Natural killer cell (primary cell): ENCODE data around the gene CYGB. TPM values are rescaled to one million over a fixed set of nuclear protein-coding genes. Genes with fewer than 3 reads are reported as not detected.

Source experiments
- ATAC-seq, 3 donors: fragments of 150-1000 bp in 2 of 3; fragments of 200-7000 bp in 1 of 3; cut with Tn5 transposase; 1 replicate in 1 of 3; 2 replicates in 2 of 3; pipeline ENCODE4 v1.10.0; 2021; ENCODE audit warnings: mild to moderate bottlenecking in 2 of 3, moderate library complexity in 2 of 3
- DNase-seq, 2 donors: peaks; one replicate each; pipeline versions ENCODE4 v3.0.0 to v3.0.0-alpha.2; 2013 to 2021; ENCODE audit warnings: mixed read lengths in 1 of 2
- H3K27ac ChIP-seq: one replicate; pipeline ENCODE4 v1.5.1; 2013; ENCODE audit warnings: mild to moderate bottlenecking, low read length
- H3K27me3 ChIP-seq: one replicate; pipeline ENCODE4 v1.6.1; 2013; ENCODE audit warnings: low read length; ENCODE audit not compliant: control insufficient read depth, insufficient read depth
- H3K36me3 ChIP-seq: one replicate; pipeline ENCODE4 v1.6.1; 2013; ENCODE audit warnings: low read length; ENCODE audit not compliant: control insufficient read depth, insufficient read depth
- H3K4me1 ChIP-seq: one replicate; pipeline ENCODE4 v1.6.1; 2013; ENCODE audit warnings: low read length; ENCODE audit not compliant: control insufficient read depth, insufficient read depth
- H3K4me3 ChIP-seq: one replicate; pipeline ENCODE4 v1.5.1; 2013; ENCODE audit warnings: low read length
- H3K9me3 ChIP-seq: one replicate; pipeline ENCODE4 v1.6.1; 2013; ENCODE audit warnings: low read length; ENCODE audit not compliant: control insufficient read depth, insufficient read depth
- H3K27ac Mint-ChIP-seq, 2 donors: one replicate each; pipeline ENCODE4 v1.8.0; 2022; ENCODE audit warnings: mild to moderate bottlenecking in 2 of 2, mixed read lengths in 2 of 2, moderate library complexity in 1 of 2
- H3K27me3 Mint-ChIP-seq, 2 donors: one replicate each; pipeline ENCODE4 v1.8.0; 2022; ENCODE audit warnings: low read depth in 2 of 2, mixed read lengths in 2 of 2
- H3K36me3 Mint-ChIP-seq: one replicate; pipeline ENCODE4 v1.8.0; 2022; ENCODE audit warnings: mixed read lengths
- H3K4me1 Mint-ChIP-seq, 2 donors: one replicate each; pipeline ENCODE4 v1.8.0; 2022; ENCODE audit warnings: mixed read lengths in 2 of 2
- H3K4me3 Mint-ChIP-seq: one replicate; pipeline ENCODE4 v1.8.0; 2022; ENCODE audit warnings: mild to moderate bottlenecking, moderate library complexity, mixed read lengths
- H3K9me3 Mint-ChIP-seq, 2 donors: one replicate each; pipeline ENCODE4 v1.8.0; 2022; ENCODE audit warnings: mixed read lengths in 2 of 2
- CTCF ChIP-seq: fragments of 200-600 bp; IDR thresholded peaks from one replicate; pipeline ENCODE4 v1.8.0; 2022; ENCODE audit warnings: antibody characterized with exemption
- WGBS: methylation state at CpG from one replicate; pipeline ENCODE4 v1.1.7; 2013; ENCODE audit warnings: missing lambda C conversion rate; ENCODE audit not compliant: insufficient coverage; 5-methylcytosine and 5-hydroxymethylcytosine counted together
- intact Hi-C: fragments of 100-400 bp; cut with micrococcal nuclease; formaldehyde crosslinking; loops from one replicate; pipeline ENCODE4 v1.14.2; 2022
- total RNA-seq, 4 donors: library from RNA; stranded (reverse); fragments of 120-200 nt in 1 of 4; gene quantifications; one replicate each; pipeline versions ENCODE4 v1.2.3 to v1.2.4, GENCODE V29; 2013 to 2022

Gene CYGB
- total RNA-seq, 3 donors from 2014 or later (not counting 1 experiment from before 2014, with no cell fraction given) = 0.12 to 0.33 (median 0.16) TPM

GRCh38 chr17:76543482-76543825 lies 5.9 kb upstream of the CYGB start:
- DNase-seq = no peak
- Mint-ChIP-seq H3K4me3 (no peak overlapping the region), H3K4me1 (peaks cover 0 to 21% of the 10 kb centered on the region in 2 donors), H3K36me3 (no peaks in the 10 kb centered on the region), H3K27me3 (peaks cover 11 to 13% of the 10 kb centered on the region in 2 donors), H3K27ac (no peak overlapping the region), H3K9me3 (no peaks in the 10 kb centered on the region)
- Histone ChIP-seq H3K9me3 (no peaks in the 10 kb centered on the region), H3K27ac (no peak overlapping the region), H3K36me3 (no peaks in the 10 kb centered on the region), H3K27me3 (peaks cover 12% of the 10 kb centered on the region), H3K4me1 (peaks cover 50% of the 10 kb centered on the region), H3K4me3 (no peak overlapping the region)
- no peak for TF ChIP-seq CTCF
- ATAC-seq = peak in 2 of 3 donors; percentile 13 to 52
- WGBS = 41% methylated on average over 6 of the region's 6 CpGs
- intact Hi-C loops = no loop called here

GRCh38 chr17:76542984-76543383 lies 5.5 kb upstream of the CYGB start:
- Histone ChIP-seq H3K4me1 (peaks cover 52% of the 10 kb centered on the region), H3K27me3 (peaks cover 15% of the 10 kb centered on the region), H3K4me3 (no peak overlapping the region), H3K9me3 (no peaks in the 10 kb centered on the region), H3K36me3 (no peaks in the 10 kb centered on the region), H3K27ac (no peak overlapping the region)
- peaks cover 11 to 13% of the 10 kb centered on the region in 2 donors for H3K27me3 Mint-ChIP-seq
- no peaks in the 10 kb centered on the region for H3K9me3 Mint-ChIP-seq
- H3K36me3 Mint-ChIP-seq = no peaks in the 10 kb centered on the region
- DNase-seq = no peak
- H3K4me1 Mint-ChIP-seq = peaks cover 0 to 21% of the 10 kb centered on the region in 2 donors
- no peak for TF ChIP-seq CTCF
- intact Hi-C loops = no loop called here
- WGBS = 78% methylated on average over 8 of the region's 8 CpGs
- no peak overlapping the region for H3K27ac Mint-ChIP-seq
- no peak for ATAC-seq
- H3K4me3 Mint-ChIP-seq = no peak overlapping the region

- no peaks in the 10 kb centered on the region for H3K9me3 ChIP-seq
- no peak overlapping the region for H3K27ac Mint-ChIP-seq
- 93% methylated on average over 10 of the region's 10 CpGs for WGBS
- H3K4me3 ChIP-seq = no peak overlapping the region
- H3K27me3 ChIP-seq = peaks cover 15% of the 10 kb centered on the region
- H3K36me3 Mint-ChIP-seq = no peaks in the 10 kb centered on the region
- no peak for DNase-seq
- no peak overlapping the region for H3K27ac ChIP-seq
- H3K36me3 ChIP-seq = no peaks in the 10 kb centered on the region
- peaks cover 52% of the 10 kb centered on the region for H3K4me1 ChIP-seq
- intact Hi-C loops = no loop called here
- H3K27me3 Mint-ChIP-seq = peaks cover 11 to 13% of the 10 kb centered on the region in 2 donors
- ATAC-seq = no peak
- H3K9me3 Mint-ChIP-seq = no peaks in the 10 kb centered on the region
- H3K4me1 Mint-ChIP-seq = peaks cover 0 to 21% of the 10 kb centered on the region in 2 donors
- TF ChIP-seq CTCF = no peak
- no peak overlapping the region for H3K4me3 Mint-ChIP-seq
Measured at GRCh38 chr17:76542566-76542971, 5.1 kb upstream of the CYGB start.

- Histone ChIP-seq H3K9me3 (no peaks in the 10 kb centered on the region), H3K27ac (no peak overlapping the region), H3K4me3 (no peak overlapping the region), H3K36me3 (no peaks in the 10 kb centered on the region), H3K27me3 (peaks cover 17% of the 10 kb centered on the region), H3K4me1 (peaks cover 46% of the 10 kb centered on the region)
- intact Hi-C loops = no loop called here
- no peak overlapping the region for H3K27ac Mint-ChIP-seq
- ATAC-seq = no peak
- H3K36me3 Mint-ChIP-seq = no peaks in the 10 kb centered on the region
- no peaks in the 10 kb centered on the region for H3K9me3 Mint-ChIP-seq
- no peak for TF ChIP-seq CTCF
- WGBS = 92% methylated on average over 9 of the region's 10 CpGs
- no peak for DNase-seq
- H3K27me3 Mint-ChIP-seq = peaks cover 11 to 16% of the 10 kb centered on the region in 2 donors
- peaks cover 0 to 21% of the 10 kb centered on the region in 2 donors for H3K4me1 Mint-ChIP-seq
- H3K4me3 Mint-ChIP-seq = no peak overlapping the region
Measured at GRCh38 chr17:76541739-76542454, 4.4 kb upstream of the CYGB start.
